Umbilical cord (tissue), 2 donors: ENCODE data around the gene CYBA. TPM values are rescaled to one million over a fixed set of nuclear protein-coding genes. Genes with fewer than 3 reads are reported as not detected.

Source experiments
- DNase-seq: peaks from one replicate; pipeline ENCODE4 v3.0.0-alpha.2; 2015; ENCODE audit warnings: low spot score
- total RNA-seq: library from RNA; depleted of rRNA; stranded (reverse); fragments of >200 nt; gene quantifications from one replicate; pipeline ENCODE4 v1.2.3, GENCODE V29; 2014; ENCODE audit warnings: low replicate concordance; ENCODE audit not compliant: insufficient read depth

The CYBA gene
- total RNA-seq, 1 donor from 2014 or later, result 70.3 TPM

GRCh38 chr16:88593910-88594309 is 56.9 kb downstream of the CYBA start:
- no peak for DNase-seq

GRCh38 chr16:88593489-88593888 is 57.4 kb downstream of the CYBA start:
- DNase-seq, result no peak

Other genes with a start within 250 kb of the CYBA start
- gene ZFPM1, start 197.8 kb downstream of the CYBA start, total RNA-seq, result 1.7 TPM
- 6.3 TPM for gene ZC3H18, start 80.7 kb downstream of the CYBA start, total RNA-seq
- gene IL17C, start 12.5 kb downstream of the CYBA start, total RNA-seq, result not detected
- gene MVD, start 12.0 kb upstream of the CYBA start, total RNA-seq, result 21.4 TPM
- not detected for gene SNAI3, start 35.5 kb upstream of the CYBA start, total RNA-seq
- gene RNF166, start 55.4 kb upstream of the CYBA start, total RNA-seq, result 29.9 TPM
- 10.8 TPM for gene CTU2, start 55.5 kb upstream of the CYBA start, total RNA-seq
- 91.7 TPM for gene PIEZO1, start 134.2 kb upstream of the CYBA start, total RNA-seq
- 1.9 TPM for gene CDT1, start 152.7 kb upstream of the CYBA start, total RNA-seq
- 34.2 TPM for gene APRT, start 160.9 kb upstream of the CYBA start, total RNA-seq
- gene GALNS, start 205.9 kb upstream of the CYBA start, total RNA-seq, result 14.9 TPM
- 9.9 TPM for gene TRAPPC2L, start 206.1 kb upstream of the CYBA start, total RNA-seq
- 1.7 TPM for gene PABPN1L, start 215.6 kb upstream of the CYBA start, total RNA-seq